Motor neuron (in vitro differentiated cells): ENCODE results near the gene SEMG1. TPM values are rescaled to one million over a fixed set of nuclear protein-coding genes. Genes with fewer than 3 reads are reported as not detected.
A peak's percentile ranks its signal among the peaks of the same experiment; 100 is the strongest.

Experiments used
- ATAC-seq, 8 experiments: fragments of 200-7000 bp; cut with Tn5 transposase; replicated peaks in 6 of 8; 2 replicates each; pipeline ENCODE4 v1.8.0; 2021; ENCODE audit warnings: mild to moderate bottlenecking in 8 of 8, moderate library complexity in 8 of 8
- H3K27ac ChIP-seq, 2 donors: fragments of 250-450 bp; sonication (Bioruptor Pico); 2 replicates each; pipeline ENCODE4 v1.9.0; 2021; ENCODE audit warnings: antibody characterized with exemption in 2 of 2, mild to moderate bottlenecking in 2 of 2, moderate library complexity in 1 of 2
- H3K4me1 ChIP-seq, 2 donors: fragments of 250-450 bp; sonication (Bioruptor Pico); replicated peaks in 1 of 2; 2 replicates each; pipeline ENCODE4 v1.6.1; 2021; ENCODE audit warnings: antibody characterized with exemption in 2 of 2, mild to moderate bottlenecking in 2 of 2, moderate library complexity in 1 of 2
- H3K4me3 ChIP-seq, 5 donors: fragments of 250-450 bp; sonication (Bioruptor Pico); 2 replicates each; pipeline ENCODE4 v1.9.0; 2021; ENCODE audit warnings: antibody characterized with exemption in 5 of 5, mild to moderate bottlenecking in 5 of 5, moderate library complexity in 4 of 5
- WGBS, 10 experiments: fragments of 450-650 bp; shearing (Covaris generic); methylation state at CpG; one replicate each; pipeline ENCODE4 v1.0.0; 2022; 5-methylcytosine and 5-hydroxymethylcytosine counted together
- in situ Hi-C, 9 experiments: fragments of 400-800 bp; cut with MboI; loops; one replicate each; pipeline ENCODE4 v1.15.0; 2021; ENCODE audit warnings: low sequenced_read_pairs in 9 of 9, low pct_unique_long_range_greater_than_20kb in 2 of 9; ENCODE audit not compliant: unreplicated experiment in 9 of 9
- total RNA-seq, 8 experiments: library from RNA; unstranded; fragments of 300-600 nt; gene quantifications; 2 replicates each; pipeline versions ENCODE4 v1.2.3 to v1.2.4, GENCODE V29; 2022

Gene SEMG1
- total RNA-seq, 8 experiments from 2014 or later, result 0.05 TPM; not detected in 7

DNA sequence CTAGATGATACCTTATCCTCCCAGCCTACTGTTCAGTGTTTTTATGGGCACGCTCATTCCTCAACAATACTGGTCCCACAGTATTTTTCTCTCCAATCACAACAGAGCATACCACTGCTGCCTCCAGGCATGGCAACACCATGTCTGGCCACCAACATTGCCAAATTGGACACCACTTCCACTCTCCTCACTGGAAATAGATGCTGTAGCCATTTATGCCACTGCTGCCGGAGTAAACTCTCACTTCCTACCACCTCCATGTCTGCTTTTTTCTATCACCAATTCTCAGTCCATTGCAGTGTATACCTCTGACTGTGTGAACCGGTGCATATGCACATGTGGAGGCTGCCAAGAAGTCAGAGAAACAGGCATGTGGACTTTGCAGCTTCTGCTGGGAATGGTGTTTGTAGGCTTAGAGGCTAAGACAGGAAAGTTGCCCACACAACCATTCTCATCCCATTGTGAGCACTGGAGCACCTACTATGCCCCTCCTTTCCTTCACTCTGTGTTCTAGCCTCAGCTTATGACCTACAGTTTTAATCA, 17.7 kb upstream of the SEMG1 start:
- H3K4me3 ChIP-seq, result no peak overlapping the region
- no peaks in the 10 kb centered on the region for H3K4me1 ChIP-seq
- ATAC-seq, result peak in 3 of 8 experiments; percentile 55 to 80 (median 55)
- in situ Hi-C loops, result no loop called here
- H3K27ac ChIP-seq, result no peak overlapping the region
- 20 to 100% (median 53%) methylated on average over 1 to 3 of the region's 3 CpGs; no CpG with 5 or more reads in 2 of the 10 experiments for WGBS, 10 experiments

DNA sequence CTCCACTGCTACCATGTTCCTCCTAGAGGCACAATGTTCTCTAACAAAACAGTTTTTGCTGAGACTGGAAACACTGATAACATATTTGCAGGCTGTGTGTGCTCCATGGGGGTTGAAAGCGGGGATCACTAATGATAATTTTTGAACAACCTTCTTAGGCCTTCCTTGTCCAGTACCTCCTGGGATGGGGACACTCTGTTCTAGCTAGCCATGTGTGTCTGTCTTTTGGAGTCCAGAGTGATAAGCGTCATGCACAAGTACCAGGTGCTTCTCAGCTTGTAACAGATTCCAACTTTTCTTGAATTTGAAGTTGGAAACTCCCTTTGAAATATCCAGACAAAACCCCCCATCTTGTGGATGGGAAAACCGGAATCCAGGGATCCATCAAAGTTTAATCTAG, 17.0 kb upstream of the SEMG1 start:
- WGBS, 10 experiments, result 20 to 100% (median 75%) methylated on average over 1 to 3 of the region's 3 CpGs; no CpG with 5 or more reads in 1 of the 10 experiments
- no peak overlapping the region for H3K27ac ChIP-seq
- in situ Hi-C loops, result no loop called here

DNA sequence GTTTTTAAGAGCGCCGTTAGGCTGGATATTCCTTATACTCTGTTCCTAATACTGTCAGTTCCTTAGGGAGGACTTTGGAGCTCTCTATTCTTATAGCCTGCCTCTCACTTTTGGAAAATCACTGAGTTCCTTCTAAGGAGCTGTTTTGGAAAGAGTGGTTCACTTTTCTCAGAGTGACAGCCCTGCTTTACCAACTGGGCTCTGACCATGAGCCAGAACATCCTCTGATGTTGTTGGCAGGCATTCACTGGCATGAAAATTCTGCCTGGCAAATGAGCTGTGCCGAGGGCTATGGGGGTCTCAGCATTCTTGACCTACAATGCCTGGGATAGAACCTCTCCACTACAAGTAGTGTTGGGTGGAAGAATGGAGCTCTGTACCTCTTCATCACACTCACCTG, 14.9 kb upstream of the SEMG1 start:
- ATAC-seq, result no peak
- no peak overlapping the region for H3K4me3 ChIP-seq
- in situ Hi-C loops, result no loop called here
- 55 to 100% (median 75%) methylated on average over 1 to 3 of the region's 3 CpGs; no CpG with 5 or more reads in 6 of the 10 experiments for WGBS, 10 experiments
- H3K27ac ChIP-seq, result no peak overlapping the region
- no peaks in the 10 kb centered on the region for H3K4me1 ChIP-seq

More for the DNA sequence above, 17.0 kb upstream of the SEMG1 start:
- Histone ChIP-seq H3K4me1 (no peaks in the 10 kb centered on the region), H3K4me3 (no peak overlapping the region)
- no peak for ATAC-seq

DNA sequence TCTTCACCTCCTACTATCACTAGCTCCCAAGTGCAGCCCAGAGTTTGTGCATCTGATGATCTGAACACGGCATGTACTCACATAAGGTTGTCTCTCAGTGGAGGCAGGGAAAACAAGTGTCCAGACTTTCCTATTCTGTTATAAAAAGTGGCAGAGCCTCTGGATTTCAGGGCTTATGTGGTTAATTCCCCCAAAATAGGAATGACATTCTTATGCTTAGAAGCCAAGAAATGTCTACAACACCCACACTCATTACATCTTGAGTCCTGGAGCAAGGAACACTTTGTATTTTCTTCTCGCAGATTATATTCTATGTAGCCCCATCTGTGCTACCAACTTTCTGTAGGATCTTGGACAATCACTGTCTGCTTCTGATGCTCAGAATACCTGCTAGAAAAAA, 13.5 kb upstream of the SEMG1 start:
- Histone ChIP-seq H3K27ac (no peak overlapping the region), H3K4me3 (no peak overlapping the region), H3K4me1 (no peaks in the 10 kb centered on the region)
- WGBS, 10 experiments, result 0 to 100% (median 83%) methylated on average over 1 to 2 of the region's 2 CpGs
- in situ Hi-C loops, result no loop called here
- ATAC-seq, result no peak

DNA sequence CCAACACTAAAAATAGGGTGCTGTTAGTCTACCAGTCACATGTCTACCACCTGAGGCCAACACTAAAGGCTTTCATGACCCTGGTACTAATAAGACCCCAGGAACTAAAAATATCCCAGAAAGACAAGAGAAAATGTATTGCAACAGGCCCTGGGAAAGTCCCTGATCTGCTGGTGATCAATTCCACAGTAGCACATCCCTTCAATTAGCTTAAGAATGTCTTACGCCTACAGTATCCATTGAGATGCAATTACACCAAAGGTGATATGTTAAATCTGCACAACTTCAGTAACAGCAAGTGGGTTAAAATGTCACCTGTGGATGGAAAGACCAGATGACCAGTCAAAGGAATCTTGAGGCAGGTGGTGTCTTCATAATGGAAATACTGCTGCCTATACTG, 3.1 kb downstream of the SEMG1 start:
- in situ Hi-C loops, result no loop called here
- Histone ChIP-seq H3K4me1 (no peaks in the 10 kb centered on the region), H3K4me3 (no peak overlapping the region), H3K27ac (no peak overlapping the region)
- WGBS, 10 experiments, result 40 to 100% (median 78%) methylated on average over 1 of the region's 1 CpG; no CpG with 5 or more reads in 3 of the 10 experiments
- ATAC-seq, result no peak

DNA sequence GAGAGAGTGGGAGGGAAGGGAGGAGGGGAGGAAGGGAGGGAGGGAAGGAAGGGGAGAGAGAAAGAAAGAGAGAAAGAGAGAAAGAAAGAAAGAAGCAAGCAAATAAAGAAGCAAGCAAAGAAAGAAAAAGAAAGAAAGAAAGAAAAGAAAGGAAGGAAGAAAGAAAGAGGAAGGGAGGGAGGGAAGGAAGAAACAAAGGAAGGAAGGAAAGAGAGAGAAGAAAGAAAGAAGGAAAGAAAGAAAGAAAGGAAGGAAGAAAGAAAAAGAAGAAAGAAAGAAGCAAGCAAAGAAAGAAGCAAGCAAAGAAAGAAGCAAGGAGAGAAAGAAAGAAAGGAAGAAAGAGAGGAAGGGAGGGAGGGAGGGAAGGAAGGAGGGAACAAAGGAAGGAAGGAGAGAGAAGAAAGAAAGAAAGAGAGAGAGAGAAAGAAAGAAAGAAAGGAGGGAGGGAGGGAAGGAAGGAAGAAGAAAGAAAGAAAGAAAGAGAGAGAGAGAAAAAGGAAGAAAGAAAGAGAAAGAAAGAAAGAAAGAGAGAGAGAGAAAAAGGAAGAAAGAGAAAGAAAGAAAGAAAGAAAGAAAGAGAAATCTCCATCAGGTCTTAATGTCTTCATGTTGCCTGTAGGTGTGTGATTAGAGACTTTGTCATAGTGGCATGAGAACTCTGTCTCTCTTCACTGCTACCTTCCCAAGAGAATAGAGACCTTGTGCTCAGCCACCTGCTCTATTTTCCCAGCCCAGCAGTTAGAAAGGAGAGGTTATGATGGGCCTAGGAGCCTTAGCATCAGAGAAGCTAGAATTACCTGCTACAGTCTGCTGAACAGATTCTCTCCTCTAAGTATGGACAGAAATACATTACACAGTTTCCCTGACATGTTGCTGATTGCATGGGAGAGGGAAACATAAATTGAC, 5.0 kb downstream of the SEMG1 start:
- H3K4me1 ChIP-seq, result no peaks in the 10 kb centered on the region
- ATAC-seq, result no peak
- H3K27ac ChIP-seq, result no peak overlapping the region
- in situ Hi-C loops, result no loop called here
- no peak overlapping the region for H3K4me3 ChIP-seq

DNA sequence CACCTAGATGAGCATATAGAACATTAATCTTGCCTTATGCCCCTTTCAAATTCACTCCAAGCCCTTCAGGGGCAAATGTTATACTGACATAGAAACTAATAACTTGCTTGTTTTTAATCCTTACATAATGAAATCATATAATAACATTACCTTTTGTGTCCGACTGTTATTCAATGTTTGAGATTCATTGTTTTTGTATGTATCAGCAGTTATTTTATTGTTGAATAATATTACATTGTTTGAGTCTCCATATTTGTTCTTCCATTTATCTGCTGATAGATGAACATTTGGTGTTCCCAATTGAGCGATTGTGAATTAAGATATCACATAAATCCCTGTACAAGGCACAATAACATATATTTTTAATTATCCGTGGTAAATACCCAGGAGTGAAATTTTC, 6.0 kb downstream of the SEMG1 start:
- Histone ChIP-seq H3K4me3 (no peak overlapping the region), H3K27ac (no peak overlapping the region), H3K4me1 (no peaks in the 10 kb centered on the region)
- WGBS, 10 experiments, result 31 to 97% (median 66%) methylated on average over 2 to 3 of the region's 3 CpGs; no CpG with 5 or more reads in 2 of the 10 experiments
- ATAC-seq, result no peak
- in situ Hi-C loops, result no loop called here

GRCh38 chr20:45218124-45218523, 11.3 kb downstream of the SEMG1 start:
- Histone ChIP-seq H3K4me1 (no peaks in the 10 kb centered on the region), H3K27ac (no peak overlapping the region), H3K4me3 (no peak overlapping the region)
- WGBS, 10 experiments, result 0 to 77% (median 40%) methylated on average over 1 to 3 of the region's 4 CpGs; no CpG with 5 or more reads in 5 of the 10 experiments
- no peak for ATAC-seq
- in situ Hi-C loops, result no loop called here

DNA sequence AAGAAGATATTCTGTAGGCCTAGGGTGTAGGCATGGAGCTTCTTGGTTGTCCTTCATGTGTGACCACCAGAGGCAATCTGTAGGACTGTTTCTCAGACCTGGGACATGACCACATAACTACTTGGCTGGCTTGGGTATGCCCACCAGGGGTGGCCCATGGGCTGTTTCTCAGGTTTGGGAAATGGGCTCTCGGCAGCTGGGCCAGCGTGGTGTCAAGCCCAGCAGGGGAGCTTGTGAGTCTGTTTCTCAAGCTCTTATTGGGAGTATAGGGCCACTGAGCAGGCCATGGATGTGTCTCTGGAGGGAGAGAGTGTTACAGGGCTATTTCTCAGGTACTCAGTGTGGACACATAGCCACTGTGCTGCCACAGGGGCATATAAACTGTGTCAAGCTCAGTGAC, 11.8 kb downstream of the SEMG1 start:
- in situ Hi-C loops, result no loop called here
- ATAC-seq, result no peak
- 100% methylated on average over 2 of the region's 2 CpGs; no CpG with 5 or more reads in 8 of the 10 experiments for WGBS, 10 experiments
- no peaks in the 10 kb centered on the region for H3K4me1 ChIP-seq
- H3K27ac ChIP-seq, result no peak overlapping the region
- no peak overlapping the region for H3K4me3 ChIP-seq

DNA sequence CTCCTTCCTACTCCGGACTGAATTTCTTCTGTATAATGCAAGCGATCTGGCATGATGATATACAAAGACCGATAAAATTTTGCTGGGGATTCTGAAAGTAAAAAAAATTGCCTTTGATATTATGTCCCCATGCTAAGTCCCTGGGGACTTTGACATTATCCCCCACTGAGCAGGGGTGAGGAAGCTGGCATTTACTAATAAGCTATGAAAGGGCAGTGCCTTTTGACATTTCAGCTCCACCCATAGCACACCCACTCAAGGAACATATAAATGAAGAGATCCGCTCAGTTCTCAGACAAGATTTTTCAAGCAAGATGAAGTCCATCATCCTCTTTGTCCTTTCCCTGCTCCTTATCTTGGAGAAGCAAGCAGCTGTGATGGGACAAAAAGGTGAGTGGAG, 14.2 kb downstream of the SEMG1 start, which contains the start of gene SEMG2:
TSS of gene SEMG2 (plus strand) at position 298 of the 400 bp plus-strand sequence. CDS start at position 315, 17 bp downstream.
- Histone ChIP-seq H3K4me3 (no peak within 1 kb of the TSS), H3K27ac (no peak within 1 kb of the TSS), H3K4me1 (no peaks in the 10 kb centered on the region)
- WGBS, 10 experiments, result 48 to 100% (median 83%) methylated on average over 1 to 4 of the region's 4 CpGs; no CpG with 5 or more reads in 1 of the 10 experiments
- no peak for ATAC-seq
- in situ Hi-C loops, result no loop called here

DNA sequence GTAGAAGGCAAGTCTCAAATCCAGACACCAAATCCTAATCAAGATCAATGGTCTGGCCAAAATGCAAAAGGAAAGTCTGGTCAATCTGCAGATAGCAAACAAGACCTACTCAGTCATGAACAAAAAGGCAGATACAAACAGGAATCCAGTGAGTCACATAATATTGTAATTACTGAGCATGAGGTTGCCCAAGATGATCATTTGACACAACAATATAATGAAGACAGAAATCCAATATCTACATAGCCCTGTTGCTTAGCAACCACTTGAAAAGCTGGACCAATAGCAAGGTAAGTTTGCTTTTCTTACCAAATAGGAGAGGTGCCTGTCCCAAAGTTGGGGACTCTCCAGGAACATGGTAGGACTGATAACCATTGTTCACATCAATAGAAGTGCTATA, 16.3 kb downstream of the SEMG1 start:
- Histone ChIP-seq H3K27ac (no peak overlapping the region), H3K4me1 (no peaks in the 10 kb centered on the region), H3K4me3 (no peak overlapping the region)
- peak in 1 of 8 experiments; percentile 52 for ATAC-seq
- in situ Hi-C loops, result no loop called here

- WGBS, 10 experiments, result 71 to 100% (median 96%) methylated on average over 1 of the region's 1 CpG; no CpG with 5 or more reads in 2 of the 10 experiments
- ATAC-seq, result no peak
- Histone ChIP-seq H3K4me3 (no peak overlapping the region), H3K27ac (no peak overlapping the region), H3K4me1 (no peaks in the 10 kb centered on the region)
- in situ Hi-C loops, result no loop called here
These were observed 19.5 kb downstream of the SEMG1 start for GRCh38 chr20:45226287-45226686.

DNA sequence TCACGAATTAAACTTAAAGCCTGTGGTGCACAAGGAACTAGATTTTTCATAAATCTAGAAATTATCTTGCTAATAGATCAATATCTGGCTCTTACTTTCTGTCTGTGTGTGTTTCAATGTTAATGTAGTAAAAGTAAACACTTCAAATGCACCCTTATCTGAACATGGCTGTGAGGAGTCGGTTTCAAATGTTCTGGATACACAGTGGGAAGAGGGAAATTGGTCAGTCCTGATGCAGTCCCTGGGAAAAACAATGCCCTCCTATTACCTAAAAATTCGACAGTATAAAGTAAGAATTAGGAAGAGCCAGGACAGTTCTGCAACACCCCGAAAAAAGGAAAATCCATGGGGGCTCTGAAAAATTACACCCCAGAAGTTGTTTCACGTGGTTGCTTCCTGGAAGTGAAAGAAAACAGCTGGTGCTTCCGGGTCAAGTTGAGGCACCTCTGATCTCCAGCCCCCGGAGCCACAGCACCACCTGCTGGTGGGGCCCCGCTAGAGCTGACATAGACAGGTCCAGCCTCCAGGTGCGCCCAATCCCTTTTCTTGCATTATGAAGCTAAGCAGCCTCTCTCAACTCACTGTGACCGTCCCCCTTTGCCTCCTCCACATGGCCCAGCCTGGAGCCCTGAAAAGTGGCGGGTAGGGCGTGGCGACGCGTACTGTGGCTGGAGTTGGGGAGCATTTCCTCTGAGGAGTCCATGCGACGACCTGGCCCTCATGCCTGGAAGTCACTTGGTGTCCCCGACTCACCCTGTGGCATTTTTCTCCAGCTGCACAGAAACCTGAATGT, 22.6 kb downstream of the SEMG1 start:
- no peak overlapping the region for H3K27ac ChIP-seq
- ATAC-seq, result peak in 2 of 8 experiments; percentile 37
- H3K4me1 ChIP-seq, result no peaks in the 10 kb centered on the region
- 24 to 92% (median 75%) methylated on average over 1 to 12 of the region's 18 CpGs for WGBS, 10 experiments
- no peak overlapping the region for H3K4me3 ChIP-seq
- in situ Hi-C loops, result no loop called here
